Neuron (in vitro differentiated cells): Measurements from ENCODE around the gene USP24.

Experiments
- H2AFZ ChIP-seq: one replicate; pipeline ENCODE4 v1.6.1; 2013; ENCODE audit warnings: low read depth, mild to moderate bottlenecking, inconsistent platforms, low read length, moderate library complexity
- H3K27me3 ChIP-seq: one replicate; pipeline ENCODE4 v1.6.1; 2013; ENCODE audit warnings: low read length; ENCODE audit not compliant: insufficient read depth
- H3K36me3 ChIP-seq: one replicate; pipeline ENCODE4 v1.6.1; 2013; ENCODE audit warnings: low read length; ENCODE audit not compliant: insufficient read depth
- H3K4me1 ChIP-seq: one replicate; pipeline ENCODE4 v1.6.1; 2013; ENCODE audit warnings: low read length; ENCODE audit not compliant: insufficient read depth
- H3K4me3 ChIP-seq: 2 replicates; pipeline ENCODE4 v1.5.1; 2013; ENCODE audit warnings: mild to moderate bottlenecking, low read length, moderate library complexity
- H3K9me3 ChIP-seq: one replicate; pipeline ENCODE4 v1.6.1; 2013; ENCODE audit warnings: low read length

The USP24 gene

DNA sequence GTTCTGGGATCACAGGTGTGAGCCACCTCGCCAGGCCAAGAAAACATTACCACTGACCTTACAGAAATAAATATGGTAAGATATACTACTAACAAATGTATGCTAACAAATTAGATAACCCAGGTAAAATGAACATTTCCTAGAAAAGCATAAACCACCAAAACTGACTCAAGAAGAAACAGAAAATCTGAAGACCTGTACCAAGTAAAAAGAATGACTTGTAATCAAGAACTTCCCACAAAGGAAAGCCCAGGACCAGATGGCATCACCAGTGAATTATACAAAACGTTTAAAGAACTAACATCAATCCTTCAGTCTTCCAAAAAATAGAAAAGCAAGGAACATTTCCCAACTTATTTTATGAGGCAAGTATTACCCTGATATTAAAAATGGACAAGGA is 29.3 kb downstream of the USP24 start:
- Histone ChIP-seq H3K4me3 (no peak overlapping the region), H3K4me1 (no peaks in the 10 kb centered on the region), H3K9me3 (peaks cover 6% of the 10 kb centered on the region), H3K36me3 (no peaks in the 10 kb centered on the region), H3K27me3 (no peaks in the 10 kb centered on the region), H2AFZ (no peak overlapping the region)

DNA sequence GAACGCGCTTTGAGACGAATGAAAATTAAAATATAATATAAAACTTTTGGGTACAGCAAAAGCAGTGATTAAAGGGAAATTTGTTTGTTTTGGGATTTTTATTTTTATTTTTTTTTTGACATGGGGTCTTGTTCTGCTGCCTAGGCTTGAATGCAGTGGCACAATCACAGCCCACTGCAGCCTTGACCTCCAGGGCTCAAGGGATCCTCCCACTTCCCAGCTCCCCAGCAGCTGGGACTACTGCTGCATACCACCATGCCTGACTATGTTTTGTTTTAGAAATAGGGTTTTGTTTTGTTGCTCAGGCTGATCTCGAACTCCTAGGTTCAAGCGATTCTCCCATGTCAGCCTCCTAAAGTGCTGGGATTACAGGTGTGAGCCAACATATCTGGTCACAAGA is 30.3 kb downstream of the USP24 start:
- Histone ChIP-seq H3K4me3 (no peak overlapping the region), H3K36me3 (no peaks in the 10 kb centered on the region), H3K27me3 (no peaks in the 10 kb centered on the region), H3K4me1 (no peaks in the 10 kb centered on the region), H2AFZ (no peak overlapping the region), H3K9me3 (peaks cover 6% of the 10 kb centered on the region)

DNA sequence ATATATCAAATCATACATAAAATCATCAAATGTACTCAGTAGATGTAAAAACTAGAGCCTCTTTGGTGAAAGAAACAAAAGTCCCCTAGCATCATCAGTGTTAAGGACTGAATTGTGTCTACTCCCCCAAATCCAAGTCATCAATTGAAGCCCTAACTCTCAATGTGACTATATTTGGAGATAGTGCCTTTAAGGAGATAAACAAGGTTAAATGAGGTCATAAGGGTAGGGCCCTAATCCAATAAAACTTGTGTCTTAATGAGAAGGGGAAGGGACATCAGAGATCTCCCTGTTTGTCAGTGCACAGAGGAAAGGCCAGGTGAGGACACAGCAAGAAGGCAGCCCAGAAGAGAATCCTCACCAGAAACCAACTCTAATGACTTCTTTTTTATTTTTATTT is 33.5 kb downstream of the USP24 start:
- H2AFZ ChIP-seq = no peak overlapping the region
- H3K4me1 ChIP-seq = no peaks in the 10 kb centered on the region
- H3K36me3 ChIP-seq = peaks cover 6% of the 10 kb centered on the region
- peaks cover 6% of the 10 kb centered on the region for H3K9me3 ChIP-seq
- H3K27me3 ChIP-seq = no peaks in the 10 kb centered on the region
- no peak overlapping the region for H3K4me3 ChIP-seq

DNA sequence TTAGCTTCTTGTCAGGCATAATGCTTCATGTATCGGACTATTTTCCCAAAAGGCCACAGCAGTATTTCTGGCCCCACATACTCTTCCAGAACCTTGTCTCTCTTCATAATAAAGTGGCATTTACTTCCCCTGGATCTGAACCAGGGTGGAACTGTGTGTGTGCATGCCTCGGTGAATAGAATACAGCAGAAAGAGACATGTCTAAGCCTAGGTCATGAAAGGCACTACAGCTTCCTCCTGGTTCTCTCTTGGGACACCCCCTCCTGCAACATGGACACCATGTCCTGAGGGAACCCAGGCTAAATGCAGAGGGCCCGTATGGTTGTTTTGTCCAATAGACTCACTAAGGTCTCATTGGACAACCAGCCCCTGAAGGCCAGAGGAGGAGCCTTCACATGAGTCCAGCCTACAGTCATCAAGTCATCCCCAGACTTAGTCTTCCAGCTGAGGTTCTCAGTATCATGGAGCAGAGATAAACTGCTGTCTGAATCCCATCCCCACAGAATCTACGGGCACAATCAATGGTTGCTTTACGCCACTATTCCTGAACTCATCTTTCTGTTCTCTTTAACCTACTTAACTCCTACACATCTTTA is 35.0 kb downstream of the USP24 start:
- no peaks in the 10 kb centered on the region for H3K27me3 ChIP-seq
- no peak overlapping the region for H3K4me3 ChIP-seq
- H3K9me3 ChIP-seq = peaks cover 3% of the 10 kb centered on the region
- H2AFZ ChIP-seq = no peak overlapping the region
- H3K4me1 ChIP-seq = no peaks in the 10 kb centered on the region
- peaks cover 12% of the 10 kb centered on the region for H3K36me3 ChIP-seq

DNA sequence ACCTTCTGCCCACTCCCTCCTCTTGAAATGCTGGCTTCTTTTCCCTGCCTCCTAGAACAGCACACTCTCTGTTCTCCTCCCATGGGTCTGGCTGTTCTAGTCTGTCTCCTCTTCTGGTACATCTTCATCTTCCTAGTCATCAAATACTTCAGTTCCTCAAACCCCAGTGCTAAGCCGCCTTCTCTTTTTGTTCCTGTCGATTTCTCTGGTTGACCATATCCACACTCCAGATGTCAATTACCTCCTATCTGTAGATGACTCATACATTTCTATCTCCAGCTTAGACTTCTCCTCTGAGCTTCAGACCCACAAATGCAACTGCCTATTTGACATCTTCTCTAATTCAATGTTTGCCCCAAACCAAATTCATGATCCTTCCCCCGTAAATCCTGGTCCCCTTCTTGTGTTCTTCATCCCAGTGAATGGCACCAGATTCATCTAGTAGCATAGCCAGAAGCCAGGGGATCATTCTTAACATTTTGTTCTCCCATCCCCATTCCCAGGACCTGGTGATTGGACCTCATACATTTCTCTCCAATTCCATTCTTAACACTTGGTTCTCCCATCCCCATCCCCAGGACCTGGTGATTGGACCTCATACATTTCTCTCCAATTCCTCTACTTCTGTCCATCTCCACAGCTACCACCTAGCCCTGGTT is 35.9 kb downstream of the USP24 start:
- no peaks in the 10 kb centered on the region for H3K27me3 ChIP-seq
- no peaks in the 10 kb centered on the region for H3K9me3 ChIP-seq
- no peak overlapping the region for H2AFZ ChIP-seq
- no peaks in the 10 kb centered on the region for H3K4me1 ChIP-seq
- H3K36me3 ChIP-seq = peaks cover 12% of the 10 kb centered on the region
- H3K4me3 ChIP-seq = no peak overlapping the region

DNA sequence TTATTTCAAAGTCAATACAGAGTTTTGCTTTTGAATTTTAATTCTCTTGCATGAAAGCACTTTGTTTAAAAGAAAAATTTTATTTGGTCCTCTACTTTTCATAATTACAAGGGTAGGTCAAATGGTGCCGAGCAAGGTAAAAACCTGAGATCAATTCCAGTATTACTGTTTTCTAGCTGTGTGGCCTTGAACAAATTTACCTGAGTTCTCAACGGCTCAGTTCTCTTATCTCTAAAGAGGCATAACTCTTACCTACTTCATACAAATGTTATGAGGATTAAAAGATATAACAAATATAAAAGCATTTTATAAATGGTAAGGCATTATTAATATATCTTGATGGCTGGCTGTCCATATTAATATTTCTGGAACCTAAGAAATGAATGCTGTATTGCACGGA is 42.5 kb downstream of the USP24 start:
- Histone ChIP-seq H3K4me1 (peaks cover 15% of the 10 kb centered on the region), H3K4me3 (no peak overlapping the region), H3K9me3 (no peaks in the 10 kb centered on the region), H3K36me3 (peaks cover 35% of the 10 kb centered on the region), H2AFZ (no peak overlapping the region), H3K27me3 (no peaks in the 10 kb centered on the region)

DNA sequence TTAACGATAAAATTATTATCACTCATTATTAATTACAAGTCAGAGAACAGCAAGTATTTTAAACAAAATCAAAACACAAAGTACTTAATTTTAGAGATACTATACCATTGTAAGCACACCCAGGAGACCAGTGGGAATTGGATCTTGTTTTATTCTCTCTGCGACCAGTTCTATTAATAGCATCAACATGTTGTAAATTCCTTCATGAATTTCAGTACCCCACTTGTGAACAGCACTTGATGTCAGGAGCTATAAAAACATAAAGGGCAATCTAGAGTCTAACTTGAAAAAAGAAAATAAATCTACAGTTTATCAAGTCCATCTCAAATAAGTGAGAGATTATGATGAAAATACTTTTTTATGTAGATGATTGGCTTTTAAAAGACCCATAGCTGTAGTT is 42.9 kb downstream of the USP24 start:
- H3K27me3 ChIP-seq = no peaks in the 10 kb centered on the region
- H3K4me3 ChIP-seq = no peak overlapping the region
- peaks cover 15% of the 10 kb centered on the region for H3K4me1 ChIP-seq
- no peaks in the 10 kb centered on the region for H3K9me3 ChIP-seq
- H3K36me3 ChIP-seq = peaks cover 36% of the 10 kb centered on the region
- H2AFZ ChIP-seq = no peak overlapping the region

DNA sequence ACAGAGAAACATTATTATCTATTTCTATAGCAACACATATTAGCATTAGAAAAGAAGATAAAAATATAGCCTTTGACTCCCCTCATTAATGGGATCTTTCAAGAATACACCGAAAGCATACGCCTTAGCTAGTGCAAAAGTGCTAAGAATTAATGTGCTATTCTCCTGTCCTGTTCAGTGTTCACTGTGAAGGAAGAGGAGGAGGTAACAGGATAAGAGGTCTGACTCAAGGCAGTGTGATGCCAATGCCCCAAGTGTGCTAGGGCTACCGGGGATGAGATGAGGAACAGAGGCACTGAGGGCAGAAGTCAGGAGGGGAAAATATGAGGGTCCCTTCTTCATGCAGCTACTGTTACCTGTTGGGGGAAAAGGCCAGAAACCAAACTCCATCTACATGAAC is 43.5 kb downstream of the USP24 start:
- Histone ChIP-seq H3K4me3 (no peak overlapping the region), H2AFZ (no peak overlapping the region), H3K36me3 (peaks cover 37% of the 10 kb centered on the region)

DNA sequence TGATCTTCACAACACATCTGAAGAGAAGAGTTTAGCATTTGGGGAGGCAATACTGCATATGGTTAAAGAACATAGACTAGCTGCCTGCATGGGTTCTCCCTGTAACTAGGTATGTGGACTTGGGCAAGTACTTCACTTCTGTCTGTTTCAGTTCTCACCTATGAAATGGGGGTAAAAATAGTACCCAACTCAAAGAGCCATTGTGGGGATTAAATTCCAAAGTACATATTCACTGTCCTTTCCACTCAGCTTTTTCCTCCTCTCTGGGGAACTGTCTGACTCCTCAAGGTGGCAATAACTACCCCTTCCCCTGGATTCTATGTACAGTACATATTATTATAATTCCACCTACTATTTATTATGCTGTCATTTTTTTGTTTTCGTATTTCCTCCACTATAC is 44.7 kb downstream of the USP24 start:
- H3K9me3 ChIP-seq = no peaks in the 10 kb centered on the region
- no peak overlapping the region for H3K4me3 ChIP-seq
- no peak overlapping the region for H2AFZ ChIP-seq
- H3K4me1 ChIP-seq = peaks cover 15% of the 10 kb centered on the region
- no peaks in the 10 kb centered on the region for H3K27me3 ChIP-seq
- H3K36me3 ChIP-seq = peaks cover 40% of the 10 kb centered on the region

More for the DNA sequence above, 43.5 kb downstream of the USP24 start:
- H3K4me1 ChIP-seq = peaks cover 15% of the 10 kb centered on the region
- no peaks in the 10 kb centered on the region for H3K9me3 ChIP-seq
- H3K27me3 ChIP-seq = no peaks in the 10 kb centered on the region

DNA sequence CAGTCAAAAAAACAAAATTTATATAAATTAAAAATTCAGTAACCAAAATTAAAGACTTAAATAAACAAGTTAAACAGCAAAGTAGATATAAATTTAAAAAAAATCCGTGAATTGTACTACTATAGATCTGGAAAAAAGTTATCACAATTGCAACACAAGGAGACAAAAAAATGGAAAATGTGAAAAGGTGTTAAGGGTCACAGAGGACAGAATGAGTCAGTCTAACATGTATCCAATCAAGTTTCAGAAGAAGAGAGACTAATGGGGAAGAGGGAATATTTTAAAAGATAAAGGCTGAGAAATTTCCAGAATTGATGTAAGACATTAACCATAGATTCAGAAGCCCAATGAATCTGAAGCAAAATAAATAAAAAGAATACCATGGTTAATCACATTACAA is 46.0 kb downstream of the USP24 start:
- H3K4me3 ChIP-seq = no peak overlapping the region
- no peaks in the 10 kb centered on the region for H3K27me3 ChIP-seq
- no peaks in the 10 kb centered on the region for H3K9me3 ChIP-seq
- H2AFZ ChIP-seq = no peak overlapping the region
- peaks cover 51% of the 10 kb centered on the region for H3K36me3 ChIP-seq
- peaks cover 15% of the 10 kb centered on the region for H3K4me1 ChIP-seq

DNA sequence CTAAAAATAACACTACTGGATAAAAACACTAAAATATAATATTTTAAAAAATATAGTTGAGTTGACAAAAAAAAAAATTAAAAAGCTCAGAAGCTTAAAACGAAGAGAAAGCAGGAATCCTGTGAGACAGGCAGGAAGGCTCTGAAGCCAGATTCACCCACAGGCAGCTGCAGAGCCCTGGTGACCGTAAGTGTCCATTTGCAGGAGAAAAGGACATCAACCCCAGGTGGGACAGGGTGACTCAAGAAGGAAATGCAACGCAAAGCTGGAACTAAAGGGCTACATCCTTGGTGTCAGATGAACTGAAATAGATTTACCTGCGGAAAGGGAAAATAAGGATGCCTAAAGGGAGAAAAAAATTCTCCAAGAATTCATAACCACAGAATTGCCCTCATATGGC is 46.8 kb downstream of the USP24 start:
- no peak overlapping the region for H2AFZ ChIP-seq
- H3K4me1 ChIP-seq = peaks cover 15% of the 10 kb centered on the region
- H3K36me3 ChIP-seq = peaks cover 55% of the 10 kb centered on the region
- no peak overlapping the region for H3K4me3 ChIP-seq
- H3K9me3 ChIP-seq = no peaks in the 10 kb centered on the region
- no peaks in the 10 kb centered on the region for H3K27me3 ChIP-seq

DNA sequence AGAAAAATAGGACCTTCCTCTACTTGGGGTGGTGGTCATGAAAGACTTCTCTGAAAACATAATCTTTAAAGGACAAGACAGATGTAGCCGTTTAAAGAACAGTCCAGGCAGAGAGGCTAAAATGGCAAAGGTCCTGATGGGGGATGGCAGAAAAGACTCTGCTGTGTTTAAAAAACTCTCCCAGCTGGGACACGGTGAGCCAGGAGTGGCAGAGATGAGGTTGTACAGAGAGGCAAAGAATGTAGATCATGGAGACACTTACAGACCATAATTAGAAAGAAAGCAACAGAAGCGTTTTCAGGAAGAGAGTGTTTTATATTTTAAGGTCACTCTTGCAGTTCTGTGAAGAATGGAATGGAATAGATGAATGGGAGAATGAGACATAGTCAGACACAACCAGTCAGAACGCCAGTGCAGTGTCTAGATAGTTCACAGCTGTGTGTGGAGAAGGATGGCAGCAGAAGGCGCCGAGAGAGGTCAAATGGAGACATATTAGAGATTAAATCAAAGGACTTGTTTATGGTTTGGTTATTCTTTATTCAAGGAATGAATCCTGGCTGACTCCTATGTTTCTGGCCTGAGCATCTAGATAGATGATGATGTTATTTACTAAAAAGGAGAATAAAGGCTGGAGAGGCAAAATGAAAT is 47.8 kb downstream of the USP24 start:
- Histone ChIP-seq H3K9me3 (no peaks in the 10 kb centered on the region), H2AFZ (no peak overlapping the region), H3K4me3 (no peak overlapping the region), H3K4me1 (peaks cover 10% of the 10 kb centered on the region), H3K27me3 (no peaks in the 10 kb centered on the region), H3K36me3 (peaks cover 55% of the 10 kb centered on the region)

DNA sequence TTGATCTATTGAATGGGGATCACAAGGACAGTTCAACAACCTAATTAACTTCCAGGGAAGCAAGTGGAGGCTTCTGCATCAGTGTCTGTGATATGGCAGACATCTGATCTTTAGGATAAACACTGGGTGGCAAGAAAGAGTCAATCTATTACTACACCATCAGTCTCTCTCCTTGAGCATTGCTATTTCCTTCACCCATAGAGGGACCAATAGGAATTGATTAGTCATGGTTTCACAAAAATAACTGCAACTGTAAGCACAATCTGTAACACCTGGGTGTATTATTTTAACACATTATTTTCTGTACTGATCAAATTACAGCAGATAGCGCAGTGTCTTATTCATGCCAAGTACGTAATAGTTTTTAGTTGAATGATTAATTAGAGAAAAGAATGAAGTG is 50.3 kb downstream of the USP24 start:
- H3K36me3 ChIP-seq = peaks cover 57% of the 10 kb centered on the region
- no peaks in the 10 kb centered on the region for H3K4me1 ChIP-seq
- no peaks in the 10 kb centered on the region for H3K27me3 ChIP-seq
- no peak overlapping the region for H3K4me3 ChIP-seq
- H3K9me3 ChIP-seq = no peaks in the 10 kb centered on the region
- H2AFZ ChIP-seq = no peak overlapping the region
